GM12878 (cell line): ENCODE data around the gene ASCC2. TPM values are rescaled to one million over a fixed set of nuclear protein-coding genes. Genes with fewer than 3 reads are reported as not detected.
A peak's percentile ranks its signal among the peaks of the same experiment; 100 is the strongest.

Experiments
- ATF7 ChIP-seq: fragments of 450-650 bp; IDR thresholded peaks from 2 replicates; pipeline ENCODE4 v1.6.1; 2016; ENCODE audit warnings: low read depth, mild to moderate bottlenecking
- CBX3 ChIP-seq: fragments of 200-600 bp; sonication (generic); IDR thresholded peaks from 2 replicates; pipeline ENCODE4 v1.6.1; 2016; ENCODE audit warnings: low read depth, borderline replicate concordance
- CHD1 ChIP-seq: IDR thresholded peaks from 2 replicates; pipeline ENCODE4 v1.6.1; 2012; ENCODE audit warnings: low read depth, low read length, improper control_type of control experiment
- EGR1 ChIP-seq, 2 experiments: IDR thresholded peaks; 1 replicate in 1 of 2; 2 replicates in 1 of 2; pipeline ENCODE4 v1.6.1; 2011 to 2012; ENCODE audit warnings: low read depth in 2 of 2, low read length in 2 of 2, borderline replicate concordance in 1 of 2, mild to moderate bottlenecking in 1 of 2, moderate library complexity in 1 of 2
- HDAC2 ChIP-seq: fragments of 200-600 bp; sonication (generic); IDR thresholded peaks from 2 replicates; pipeline ENCODE4 v1.6.1; 2017
- IKZF1 ChIP-seq: fragments of 450-650 bp; conservative IDR thresholded peaks from 2 replicates; pipeline ENCODE4 v1.6.1; 2017; ENCODE audit warnings: antibody characterized with exemption, mild to moderate bottlenecking
- KAT2A ChIP-seq: conservative IDR thresholded peaks from 2 replicates; pipeline ENCODE4 v1.6.1; 2011; ENCODE audit warnings: low read depth, low read length; ENCODE audit not compliant: control insufficient read depth
- KLF5 ChIP-seq: fragments of 450-650 bp; IDR thresholded peaks from 2 replicates; pipeline ENCODE4 v1.6.1; 2014; ENCODE audit warnings: mild to moderate bottlenecking; ENCODE audit not compliant: partially characterized antibody
- MYB ChIP-seq: fragments of 150-350 bp; IDR thresholded peaks from 2 replicates; pipeline ENCODE4 v1.6.1; 2014; ENCODE audit warnings: mild to moderate bottlenecking, low read depth, low read length, borderline replicate concordance
- MYC ChIP-seq: IDR thresholded peaks from 2 replicates; pipeline ENCODE4 v1.6.1; 2011; ENCODE audit warnings: mild to moderate bottlenecking, low read length, moderate library complexity, inconsistent platforms; ENCODE audit not compliant: insufficient read depth, insufficient replicate concordance, insufficient read length, severe bottlenecking
- NFIC ChIP-seq: IDR thresholded peaks from 2 replicates; pipeline ENCODE4 v1.6.1; 2012; ENCODE audit warnings: low read depth, mild to moderate bottlenecking, inconsistent platforms, low read length, moderate library complexity
- POLR2AphosphoS2 ChIP-seq: IDR thresholded peaks from 2 replicates; pipeline ENCODE4 v1.6.1; 2011; ENCODE audit warnings: low read depth, mild to moderate bottlenecking, low read length, improper control_type of control experiment, moderate library complexity
- RAD51 ChIP-seq: fragments of 450-650 bp; IDR thresholded peaks from 2 replicates; pipeline ENCODE4 v1.6.1; 2016; ENCODE audit warnings: moderate library complexity, mild to moderate bottlenecking, inconsistent platforms
- RCOR1 ChIP-seq: conservative IDR thresholded peaks from 2 replicates; pipeline ENCODE4 v1.6.1; 2012; ENCODE audit warnings: low read depth, low read length, improper control_type of control experiment
- SP1 ChIP-seq: IDR thresholded peaks from one replicate; pipeline ENCODE4 v1.6.1; 2011; ENCODE audit warnings: low read depth, low read length
- TAF1 ChIP-seq: IDR thresholded peaks from 2 replicates; pipeline ENCODE4 v1.6.1; 2011; ENCODE audit warnings: mild to moderate bottlenecking, low read depth, low read length, borderline replicate concordance
- TCF12 ChIP-seq: IDR thresholded peaks from 2 replicates; pipeline ENCODE4 v1.6.1; 2011; ENCODE audit warnings: low read depth, mild to moderate bottlenecking, low read length
- ZNF207 ChIP-seq: fragments of 450-650 bp; IDR thresholded peaks from 2 replicates; pipeline ENCODE4 v1.6.1; 2014; ENCODE audit warnings: antibody characterized with exemption, mild to moderate bottlenecking, borderline replicate concordance
- ZNF622 ChIP-seq: fragments of 450-650 bp; IDR thresholded peaks from 2 replicates; pipeline ENCODE4 v1.6.1; 2017; ENCODE audit warnings: mild to moderate bottlenecking, inconsistent platforms
- polyA plus RNA-seq, 11 experiments: library from polyadenylated mRNA; depleted of rRNA in 4 of 11; unstranded in 6 of 11; stranded (reverse) in 5 of 11; fragments of >200 nt; fragmentation: Nextera tagmentation in 4 of 11; fragmentation: Illumina TruSeq in 1 of 11; extraction: Ambion mirVana in 4 of 11; extraction: Trizol in 1 of 11; gene quantifications; 1 replicate in 1 of 11; 2 replicates in 10 of 11; pipeline versions ENCODE4 v1.2.1 to v1.2.3, GENCODE V29; 2011 to 2016; ENCODE audit warnings: inconsistent platforms in 2 of 11, missing spikeins in 2 of 11, low read depth in 1 of 11
- total RNA-seq, 4 experiments: library from RNA; depleted of rRNA in 3 of 4; stranded (reverse); fragments of >200 nt in 3 of 4; fragmentation: Illumina TruSeq in 1 of 4; extraction: Trizol in 1 of 4; gene quantifications; 2 replicates each; pipeline versions ENCODE4 v1.2.1 to v1.2.3, GENCODE V29; 2013 to 2021
- TF ChIP-seq, protein P1 (sequence below): IDR thresholded peaks from 2 replicates; pipeline ENCODE4 v1.6.1; 2011; ENCODE audit warnings: low read depth, low read length, improper control_type of control experiment, borderline replicate concordance
- TF ChIP-seq, protein P2 (sequence below): IDR thresholded peaks from 2 replicates; pipeline ENCODE4 v1.6.1; 2011; ENCODE audit warnings: low read depth, mild to moderate bottlenecking, low read length, moderate library complexity, borderline replicate concordance; ENCODE audit errors: extremely low read depth
- TF ChIP-seq, protein P3 (sequence below): fragments of 450-650 bp; formaldehyde crosslinking; IDR thresholded peaks from 2 replicates; pipeline ENCODE4 v1.4.0; 2020; ENCODE audit warnings: mild to moderate bottlenecking, moderate library complexity
- TF ChIP-seq, protein P4 (sequence below): fragments of 450-650 bp; IDR thresholded peaks from 2 replicates; pipeline ENCODE4 v1.6.1; 2017; ENCODE audit warnings: mild to moderate bottlenecking, low read depth, inconsistent platforms; ENCODE audit not compliant: poor library complexity, severe bottlenecking

Gene ASCC2
- total and polyA plus RNA-seq, 10 of the 15 experiments (the other 5 are each of a cell fraction or from before 2014, with no cell fraction given), result 5.3 to 91.4 (median 56.5) TPM

DNA sequence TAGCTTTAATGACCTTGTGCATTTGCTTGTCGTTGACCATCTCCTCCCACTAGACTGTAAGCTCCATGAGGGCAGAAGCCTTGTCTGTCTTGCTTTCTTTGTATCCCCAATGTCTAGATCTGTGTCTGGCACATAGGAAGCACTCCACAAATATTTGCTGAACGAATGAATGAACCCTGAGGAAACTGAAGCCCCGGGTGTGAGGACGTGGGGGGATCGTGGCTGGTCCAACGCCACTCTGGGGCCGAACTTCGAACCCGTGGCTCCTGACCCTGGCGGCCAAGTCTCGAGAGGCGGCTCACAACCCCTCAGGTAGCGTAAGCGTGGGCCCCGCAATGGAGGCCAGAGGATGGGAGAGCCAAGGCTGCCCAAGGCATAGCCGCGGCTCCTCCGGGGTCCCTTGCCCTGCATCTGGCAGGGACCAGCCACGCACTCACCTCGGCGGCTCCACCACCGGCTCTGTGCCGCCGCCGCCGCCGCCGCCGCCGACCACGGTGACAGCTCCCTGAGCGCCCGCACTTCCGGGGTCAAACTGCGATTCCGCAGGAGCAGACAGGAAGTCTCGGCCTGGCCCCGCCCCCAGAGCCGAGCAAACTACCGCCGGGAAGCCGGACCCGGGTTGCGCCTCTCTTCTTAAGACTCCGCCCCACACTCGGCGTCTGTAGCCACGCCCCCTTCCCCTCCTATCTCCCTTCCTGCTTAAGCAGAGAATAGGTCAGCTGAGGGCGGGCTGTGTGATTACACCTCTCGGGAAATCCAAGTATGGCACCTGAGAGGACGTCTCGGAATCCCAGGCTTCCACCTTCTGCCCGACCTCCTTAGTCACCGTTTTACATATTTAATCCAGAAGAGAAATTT, at the start of gene ASCC2 (continued):
- TF ChIP-seq TAF1 (peak; percentile 66; the same call in 1 of the 2 replicates), IKZF1 (peak; percentile 76), MYC (no peak), RCOR1 (no peak), ATF7 (no peak), ZNF207 (no peak), RAD51 (peak; percentile 81), CHD1 (no peak), TCF12 (no peak), NFIC (no peak), KAT2A (no peak), CBX3 (no peak), HDAC2 (no peak), KLF5 (no peak), POLR2AphosphoS2 (peak; percentile 76; the same call in 1 of the 2 replicates), ZNF622 (no peak), SP1 (no peak), MYB (no peak), EGR1 (IDR thresholded peaks at IDR 0.05; ENCODE audit: borderline replicate concordance in 1 of 2, low read depth in 2 of 2, low read length in 2 of 2) (no peak)
- TF ChIP-seq, protein P1, sequence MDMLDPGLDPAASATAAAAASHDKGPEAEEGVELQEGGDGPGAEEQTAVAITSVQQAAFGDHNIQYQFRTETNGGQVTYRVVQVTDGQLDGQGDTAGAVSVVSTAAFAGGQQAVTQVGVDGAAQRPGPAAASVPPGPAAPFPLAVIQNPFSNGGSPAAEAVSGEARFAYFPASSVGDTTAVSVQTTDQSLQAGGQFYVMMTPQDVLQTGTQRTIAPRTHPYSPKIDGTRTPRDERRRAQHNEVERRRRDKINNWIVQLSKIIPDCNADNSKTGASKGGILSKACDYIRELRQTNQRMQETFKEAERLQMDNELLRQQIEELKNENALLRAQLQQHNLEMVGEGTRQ, result peak; percentile 44
- TF ChIP-seq, protein P2, sequence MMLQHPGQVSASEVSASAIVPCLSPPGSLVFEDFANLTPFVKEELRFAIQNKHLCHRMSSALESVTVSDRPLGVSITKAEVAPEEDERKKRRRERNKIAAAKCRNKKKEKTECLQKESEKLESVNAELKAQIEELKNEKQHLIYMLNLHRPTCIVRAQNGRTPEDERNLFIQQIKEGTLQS, result no peak
- TF ChIP-seq, protein P3, sequence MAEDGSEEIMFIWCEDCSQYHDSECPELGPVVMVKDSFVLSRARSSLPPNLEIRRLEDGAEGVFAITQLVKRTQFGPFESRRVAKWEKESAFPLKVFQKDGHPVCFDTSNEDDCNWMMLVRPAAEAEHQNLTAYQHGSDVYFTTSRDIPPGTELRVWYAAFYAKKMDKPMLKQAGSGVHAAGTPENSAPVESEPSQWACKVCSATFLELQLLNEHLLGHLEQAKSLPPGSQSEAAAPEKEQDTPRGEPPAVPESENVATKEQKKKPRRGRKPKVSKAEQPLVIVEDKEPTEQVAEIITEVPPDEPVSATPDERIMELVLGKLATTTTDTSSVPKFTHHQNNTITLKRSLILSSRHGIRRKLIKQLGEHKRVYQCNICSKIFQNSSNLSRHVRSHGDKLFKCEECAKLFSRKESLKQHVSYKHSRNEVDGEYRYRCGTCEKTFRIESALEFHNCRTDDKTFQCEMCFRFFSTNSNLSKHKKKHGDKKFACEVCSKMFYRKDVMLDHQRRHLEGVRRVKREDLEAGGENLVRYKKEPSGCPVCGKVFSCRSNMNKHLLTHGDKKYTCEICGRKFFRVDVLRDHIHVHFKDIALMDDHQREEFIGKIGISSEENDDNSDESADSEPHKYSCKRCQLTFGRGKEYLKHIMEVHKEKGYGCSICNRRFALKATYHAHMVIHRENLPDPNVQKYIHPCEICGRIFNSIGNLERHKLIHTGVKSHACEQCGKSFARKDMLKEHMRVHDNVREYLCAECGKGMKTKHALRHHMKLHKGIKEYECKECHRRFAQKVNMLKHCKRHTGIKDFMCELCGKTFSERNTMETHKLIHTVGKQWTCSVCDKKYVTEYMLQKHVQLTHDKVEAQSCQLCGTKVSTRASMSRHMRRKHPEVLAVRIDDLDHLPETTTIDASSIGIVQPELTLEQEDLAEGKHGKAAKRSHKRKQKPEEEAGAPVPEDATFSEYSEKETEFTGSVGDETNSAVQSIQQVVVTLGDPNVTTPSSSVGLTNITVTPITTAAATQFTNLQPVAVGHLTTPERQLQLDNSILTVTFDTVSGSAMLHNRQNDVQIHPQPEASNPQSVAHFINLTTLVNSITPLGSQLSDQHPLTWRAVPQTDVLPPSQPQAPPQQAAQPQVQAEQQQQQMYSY, result no peak
- TF ChIP-seq, protein P4, sequence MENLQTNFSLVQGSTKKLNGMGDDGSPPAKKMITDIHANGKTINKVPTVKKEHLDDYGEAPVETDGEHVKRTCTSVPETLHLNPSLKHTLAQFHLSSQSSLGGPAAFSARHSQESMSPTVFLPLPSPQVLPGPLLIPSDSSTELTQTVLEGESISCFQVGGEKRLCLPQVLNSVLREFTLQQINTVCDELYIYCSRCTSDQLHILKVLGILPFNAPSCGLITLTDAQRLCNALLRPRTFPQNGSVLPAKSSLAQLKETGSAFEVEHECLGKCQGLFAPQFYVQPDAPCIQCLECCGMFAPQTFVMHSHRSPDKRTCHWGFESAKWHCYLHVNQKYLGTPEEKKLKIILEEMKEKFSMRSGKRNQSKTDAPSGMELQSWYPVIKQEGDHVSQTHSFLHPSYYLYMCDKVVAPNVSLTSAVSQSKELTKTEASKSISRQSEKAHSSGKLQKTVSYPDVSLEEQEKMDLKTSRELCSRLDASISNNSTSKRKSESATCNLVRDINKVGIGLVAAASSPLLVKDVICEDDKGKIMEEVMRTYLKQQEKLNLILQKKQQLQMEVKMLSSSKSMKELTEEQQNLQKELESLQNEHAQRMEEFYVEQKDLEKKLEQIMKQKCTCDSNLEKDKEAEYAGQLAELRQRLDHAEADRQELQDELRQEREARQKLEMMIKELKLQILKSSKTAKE, result no peak
